ENCODE results near the gene ACOX3.
"Not testable (repeated sequence)": the region's sequence is repeated elsewhere in the genome, so short reads cannot be mapped to it uniquely, and the experiment has no call there.

ACOX3 gene

GRCh38 chr4:8349664-8350236 is 90.8 kb downstream of the ACOX3 start:
- no peak for DNase-seq

- DNase-seq: not testable (repeated sequence)
Measured at GRCh38 chr4:8349236-8349635, 91.3 kb downstream of the ACOX3 start.

GRCh38 chr4:8348071-8348470 is 92.5 kb downstream of the ACOX3 start:
- DNase-seq: no peak

- no peak for DNase-seq
Measured at GRCh38 chr4:8347660-8348059, 92.9 kb downstream of the ACOX3 start.

DNA sequence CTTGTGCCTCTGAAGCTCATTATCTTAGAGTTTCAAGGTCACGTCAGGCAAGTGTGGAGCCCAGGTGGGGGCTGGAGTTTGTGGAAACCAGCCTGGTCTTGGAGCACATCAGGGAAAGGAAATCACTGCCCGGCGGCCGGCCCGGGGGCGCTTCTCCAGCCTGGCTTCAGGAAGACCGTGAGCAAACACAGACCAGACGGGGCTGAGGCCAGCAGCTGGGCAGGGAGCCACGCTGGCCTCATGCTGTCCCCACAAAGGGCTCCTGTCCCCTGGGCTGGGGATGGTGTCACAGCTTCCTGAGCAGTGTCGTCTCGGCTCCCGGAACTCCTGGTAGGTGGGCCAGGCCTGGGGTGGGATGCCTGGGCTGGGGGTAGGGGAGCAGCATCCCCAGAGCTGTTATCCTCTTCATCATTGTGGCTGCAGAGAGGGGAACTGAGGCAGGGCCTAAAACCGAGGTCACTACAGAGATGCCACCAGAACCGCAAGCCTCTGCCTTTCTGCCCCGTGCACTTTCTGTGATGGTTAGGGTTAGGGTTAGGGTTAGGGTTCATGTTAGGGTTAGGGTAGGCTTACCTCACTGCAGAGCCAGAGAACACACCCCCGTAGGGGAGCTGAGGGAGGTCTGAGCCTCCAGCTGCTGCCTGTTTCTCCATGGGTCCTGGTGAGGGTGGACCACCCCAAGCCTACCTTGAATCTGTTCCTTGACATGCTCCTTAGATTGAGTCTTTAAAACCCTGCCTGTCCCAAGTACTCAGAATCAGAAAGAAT is 93.5 kb downstream of the ACOX3 start:
- no peak for DNase-seq

GRCh38 chr4:8345946-8346814 is 94.3 kb downstream of the ACOX3 start:
- DNase-seq: no peak

GRCh38 chr4:8345053-8345945 is 95.2 kb downstream of the ACOX3 start:
- no peak for DNase-seq

DNA sequence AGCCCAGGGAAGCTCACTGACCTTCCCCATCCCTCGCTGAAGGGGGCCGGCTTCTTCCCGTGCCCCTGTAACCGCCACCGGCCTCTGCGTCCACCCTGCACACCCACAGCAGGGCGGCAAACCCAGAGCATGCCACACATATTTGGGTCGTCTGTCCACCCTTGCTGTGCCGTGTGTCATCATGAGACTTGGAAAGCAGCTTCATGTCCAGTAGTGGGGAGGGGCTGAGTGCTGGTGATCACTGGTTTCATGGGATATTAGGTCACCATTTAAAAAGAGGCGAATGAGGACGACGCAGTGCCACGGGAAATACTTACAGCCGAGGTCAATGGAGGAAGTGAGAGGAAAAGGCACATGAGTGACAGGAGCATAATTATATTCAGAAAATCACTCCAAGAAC is 96.1 kb downstream of the ACOX3 start:
- DNase-seq: no peak

- DNase-seq: no peak
Measured at GRCh38 chr4:8343967-8344331, 96.6 kb downstream of the ACOX3 start.

- no peak for DNase-seq
Measured at GRCh38 chr4:8343262-8343966, 97.1 kb downstream of the ACOX3 start.

- no peak for DNase-seq
Measured at GRCh38 chr4:8342651-8343261, 97.8 kb downstream of the ACOX3 start.

- no peak for DNase-seq
Measured at GRCh38 chr4:8341691-8342090, 98.8 kb downstream of the ACOX3 start.

DNA sequence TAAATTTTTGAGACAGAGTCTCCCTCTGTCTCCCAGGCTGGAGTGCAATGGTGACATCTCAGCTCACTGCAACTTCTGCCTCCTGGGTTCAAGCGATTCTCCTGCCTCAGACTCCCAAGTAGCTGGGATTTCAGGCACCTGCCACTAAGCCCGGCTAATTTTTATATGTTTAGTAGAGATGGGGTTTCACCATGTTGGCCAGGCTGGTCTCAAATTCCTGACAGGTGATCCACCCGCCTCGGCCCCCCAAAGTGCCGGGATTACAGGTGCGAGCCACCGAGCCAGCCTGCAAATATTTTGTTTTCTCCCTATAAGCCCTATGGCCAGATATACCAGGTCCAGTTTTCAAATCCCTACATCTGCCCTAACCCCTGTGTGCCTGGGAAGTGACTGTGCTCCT is 99.2 kb downstream of the ACOX3 start:
- not testable (repeated sequence) for DNase-seq

GRCh38 chr4:8340781-8341241 is 99.7 kb downstream of the ACOX3 start:
- no peak for DNase-seq

DNA sequence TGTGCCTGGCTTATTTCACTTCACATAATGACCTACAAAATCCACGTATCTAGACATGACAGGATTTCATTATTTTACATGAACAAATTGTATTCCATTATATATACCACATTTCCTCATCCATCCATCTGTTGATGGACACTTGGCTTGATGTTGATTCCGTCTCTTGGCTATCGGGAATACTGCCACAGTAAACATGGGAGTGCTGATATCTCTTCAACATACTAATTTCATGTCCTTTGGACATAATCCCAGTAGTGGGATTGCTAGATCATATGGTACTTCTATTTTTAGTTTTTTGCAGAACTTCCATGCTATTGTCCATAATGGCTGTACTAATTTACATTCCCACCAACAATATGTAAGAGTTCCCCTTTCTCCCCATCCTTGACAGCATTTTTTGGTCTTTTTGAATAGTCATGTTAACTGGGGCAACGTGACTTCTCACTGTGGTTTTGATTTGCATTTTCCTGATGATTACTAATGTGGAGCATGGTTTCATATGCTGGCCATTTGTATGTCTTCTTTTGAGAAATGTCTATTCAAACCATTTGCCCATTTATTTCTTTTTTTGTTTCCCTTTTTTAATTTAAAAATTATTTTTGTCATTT is 102.1 kb downstream of the ACOX3 start:
- no peak for DNase-seq

DNA sequence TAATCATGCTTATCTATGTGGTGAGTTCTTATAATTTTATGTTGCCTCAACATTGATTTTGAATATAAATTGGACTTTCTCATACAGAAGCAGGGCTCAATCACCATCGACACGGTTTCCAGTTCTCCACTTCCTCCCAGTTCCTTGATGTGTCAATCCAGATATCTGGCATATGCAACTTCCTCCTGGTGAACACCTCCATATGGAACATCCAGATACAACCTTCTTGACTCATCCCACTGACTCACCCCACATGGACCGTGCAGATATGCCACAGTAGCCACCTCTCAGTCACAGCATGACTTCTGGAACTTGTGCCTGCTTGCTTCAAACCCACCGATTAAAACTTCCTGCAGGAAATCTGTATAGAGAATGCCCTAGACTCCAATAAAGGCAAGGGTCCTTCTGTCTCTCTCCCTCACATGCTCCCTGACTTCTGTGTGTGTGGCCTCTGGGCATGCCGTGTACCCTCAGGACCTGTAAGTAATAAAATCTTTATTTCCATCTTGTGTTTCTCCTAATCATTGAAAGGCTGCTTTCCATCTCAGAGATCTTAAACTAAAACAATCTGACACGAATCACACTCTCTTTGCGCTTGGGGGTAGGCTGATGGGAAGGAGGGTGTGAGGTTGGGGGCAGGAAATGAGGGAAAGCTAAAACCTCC is 104.0 kb downstream of the ACOX3 start:
- no peak for DNase-seq

- DNase-seq: no peak
Measured at GRCh38 chr4:8335848-8336247, 104.7 kb downstream of the ACOX3 start.

DNA sequence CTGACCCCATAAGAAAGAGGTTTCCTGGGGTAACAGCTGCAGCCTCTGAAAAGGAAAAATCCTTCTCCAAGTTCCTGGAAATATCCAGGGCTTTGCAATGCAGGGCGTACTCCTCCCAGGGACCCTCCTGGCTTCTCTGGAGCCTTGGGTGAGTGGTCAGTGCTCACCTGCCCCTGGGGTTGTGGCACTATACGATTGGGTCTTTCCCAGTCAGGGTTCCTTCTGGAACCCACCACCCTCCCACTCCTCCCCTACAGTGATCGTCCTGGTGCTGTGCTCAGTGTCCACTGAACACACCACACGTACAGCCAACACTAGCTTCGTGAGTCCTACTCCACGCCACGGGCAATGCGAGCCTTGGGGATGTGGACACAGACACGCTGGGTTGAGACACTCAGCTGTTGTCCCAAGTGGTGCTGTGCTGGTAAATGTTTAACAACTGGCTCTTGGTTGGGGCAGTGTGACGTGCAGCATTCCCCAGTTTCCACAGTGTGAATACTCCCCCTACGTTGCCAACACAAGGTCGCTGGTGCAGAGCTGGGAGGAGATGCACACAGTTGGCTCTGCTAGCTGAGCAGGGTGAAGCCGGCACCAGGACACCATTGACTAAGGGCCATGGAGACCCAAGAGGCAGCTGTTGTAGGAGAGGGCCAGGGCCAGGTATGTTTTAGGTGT is 105.6 kb downstream of the ACOX3 start:
- no peak for DNase-seq

DNA sequence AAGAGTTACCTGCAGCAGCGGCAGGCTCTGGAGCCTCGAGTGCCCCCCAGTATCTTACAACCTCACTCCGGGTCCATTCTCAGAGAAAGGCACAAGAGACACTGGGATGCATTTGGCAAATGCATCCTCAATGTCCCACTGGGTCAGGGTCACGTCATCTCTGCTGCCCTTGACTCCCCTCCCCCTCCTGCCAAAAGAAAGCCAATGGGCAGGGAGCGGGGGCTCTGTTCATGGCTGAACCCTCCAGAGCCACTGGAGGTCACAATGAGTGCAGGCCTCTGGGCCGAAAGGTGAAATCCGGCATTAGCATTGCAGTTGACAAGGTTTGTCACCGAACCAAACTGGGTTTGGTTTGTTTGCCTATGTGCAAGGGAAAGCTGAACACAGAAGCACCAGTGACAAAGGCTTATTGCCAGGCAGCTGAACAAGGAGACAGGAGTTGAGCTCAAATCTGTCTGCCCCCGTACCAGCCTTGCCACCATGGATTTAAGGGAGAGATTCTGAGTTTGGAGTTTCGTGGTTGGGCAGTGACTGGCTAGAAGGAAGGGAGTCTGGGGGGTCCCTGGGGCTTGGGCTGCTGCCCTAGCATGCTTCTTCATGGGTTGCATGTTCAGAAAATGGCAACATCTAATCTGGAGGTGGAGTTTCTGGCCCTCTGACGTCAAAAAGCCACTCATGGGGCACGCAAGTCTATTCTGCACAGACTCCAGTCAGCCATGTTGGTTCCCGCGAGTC is 106.6 kb downstream of the ACOX3 start:
- no peak for DNase-seq

Data from NCI-H524 treated with DMSO at 0.1 percent for 48 hours (cell line).